Ecto neural progenitor cell (in vitro differentiated cells): ENCODE data around the gene ARL4A.

Experiments
- DNase-seq: peaks from one replicate; pipeline ENCODE4 v3.0.0-alpha.2; 2018; ENCODE audit warnings: low spot score

The ARL4A gene

GRCh38 chr7:12703881-12704280 lies 16.4 kb downstream of the ARL4A start:
- no peak for DNase-seq

- no peak for DNase-seq
Measured at GRCh38 chr7:12705878-12706277, 18.4 kb downstream of the ARL4A start.

GRCh38 chr7:12706900-12707536 lies 19.6 kb downstream of the ARL4A start:
- no peak for DNase-seq

- no peak for DNase-seq
Measured at GRCh38 chr7:12708314-12708713, 20.9 kb downstream of the ARL4A start.

GRCh38 chr7:12709726-12710502 lies 22.5 kb downstream of the ARL4A start:
- no peak for DNase-seq

- DNase-seq = no peak
Measured at GRCh38 chr7:12711124-12711523, 23.7 kb downstream of the ARL4A start.

GRCh38 chr7:12712236-12712635 lies 24.8 kb downstream of the ARL4A start:
- no peak for DNase-seq

GRCh38 chr7:12713625-12714378 lies 26.4 kb downstream of the ARL4A start:
- no peak for DNase-seq

- DNase-seq = no peak
Measured at GRCh38 chr7:12714379-12714737, 26.9 kb downstream of the ARL4A start.

GRCh38 chr7:12715372-12716133 lies 28.1 kb downstream of the ARL4A start:
- DNase-seq = peak; percentile 76

- DNase-seq = peak; percentile 49
Measured at GRCh38 chr7:12716134-12716681, 28.8 kb downstream of the ARL4A start.

GRCh38 chr7:12716722-12717121 lies 29.3 kb downstream of the ARL4A start:
- DNase-seq = no peak

GRCh38 chr7:12719141-12719919 lies 31.9 kb downstream of the ARL4A start:
- no peak for DNase-seq

- no peak for DNase-seq
Measured at GRCh38 chr7:12719981-12720865, 32.8 kb downstream of the ARL4A start.

- no peak for DNase-seq
Measured at GRCh38 chr7:12721286-12721830, 33.9 kb downstream of the ARL4A start.

GRCh38 chr7:12722136-12722535 lies 34.7 kb downstream of the ARL4A start:
- no peak for DNase-seq

GRCh38 chr7:12722636-12723605 lies 35.5 kb downstream of the ARL4A start:
- no peak for DNase-seq

GRCh38 chr7:12725575-12726316 lies 38.3 kb downstream of the ARL4A start:
- DNase-seq = no peak
